Breast epithelium (tissue), 4 donors: Measurements from ENCODE around the gene ASB10. TPM values are rescaled to one million over a fixed set of nuclear protein-coding genes. Genes with fewer than 3 reads are reported as not detected.

Experiments used
- DNase-seq, 2 donors: peaks; one replicate each; pipeline ENCODE4 v3.0.0-alpha.2; 2019; ENCODE audit warnings: low spot score in 2 of 2
- H3K27ac ChIP-seq, 2 donors: fragments of 200-600 bp; sonication (generic) in 1 of 2; one replicate each; pipeline ENCODE4 v1.5.1; 2016 to 2019; ENCODE audit warnings: mild to moderate bottlenecking in 1 of 2
- H3K27me3 ChIP-seq, 2 donors: fragments of 200-600 bp; sonication (generic) in 1 of 2; one replicate each; pipeline versions ENCODE4 v1.5.1 to v1.6.0; 2017 to 2019; ENCODE audit warnings: control low read depth in 1 of 2, mild to moderate bottlenecking in 1 of 2
- H3K36me3 ChIP-seq: fragments of 200-600 bp; one replicate; pipeline ENCODE4 v1.5.1; 2019
- H3K4me1 ChIP-seq, 2 donors: fragments of 200-600 bp; sonication (generic); one replicate each; pipeline ENCODE4 v1.5.1; 2016 to 2019; ENCODE audit warnings: control low read depth in 1 of 2
- H3K4me3 ChIP-seq, 3 donors: fragments of 200-600 bp; sonication (generic); 1 replicate in 2 of 3; 2 replicates in 1 of 3; pipeline ENCODE4 v1.5.1; 2016 to 2019; ENCODE audit warnings: mild to moderate bottlenecking in 3 of 3, moderate library complexity in 2 of 3
- H3K9me3 ChIP-seq, 2 donors: fragments of 200-600 bp; sonication (generic) in 1 of 2; one replicate each; pipeline ENCODE4 v1.5.1; 2016 to 2019; ENCODE audit warnings: control low read depth in 1 of 2
- CTCF ChIP-seq, 3 donors: fragments of 450-650 bp; IDR thresholded peaks; one replicate each; pipeline ENCODE4 v1.5.1; 2016 to 2017; ENCODE audit warnings: antibody characterized with exemption in 3 of 3, mild to moderate bottlenecking in 3 of 3, moderate library complexity in 3 of 3
- POLR2A ChIP-seq: fragments of 450-650 bp; IDR thresholded peaks from one replicate; pipeline ENCODE4 v1.6.1; 2016; ENCODE audit warnings: antibody characterized with exemption, mild to moderate bottlenecking, moderate library complexity
- POLR2AphosphoS5 ChIP-seq, 3 donors: sonication (generic); formaldehyde crosslinking; IDR thresholded peaks; one replicate each; pipeline ENCODE4 v1.6.1; 2017; ENCODE audit warnings: antibody characterized with exemption in 3 of 3
- intact Hi-C: fragments of 100-400 bp; cut with DNase I; formaldehyde crosslinking; loops from one replicate; pipeline ENCODE4 v1.15.1; 2023; ENCODE audit warnings: low total_unique reads
- total RNA-seq, 3 donors: library from RNA; depleted of rRNA; stranded (reverse); fragments of >200 nt; gene quantifications; one replicate each; pipeline ENCODE4 v1.1.0, GENCODE V29; 2016

The ASB10 gene
- total RNA-seq, 3 donors from 2014 or later, result not detected

DNA sequence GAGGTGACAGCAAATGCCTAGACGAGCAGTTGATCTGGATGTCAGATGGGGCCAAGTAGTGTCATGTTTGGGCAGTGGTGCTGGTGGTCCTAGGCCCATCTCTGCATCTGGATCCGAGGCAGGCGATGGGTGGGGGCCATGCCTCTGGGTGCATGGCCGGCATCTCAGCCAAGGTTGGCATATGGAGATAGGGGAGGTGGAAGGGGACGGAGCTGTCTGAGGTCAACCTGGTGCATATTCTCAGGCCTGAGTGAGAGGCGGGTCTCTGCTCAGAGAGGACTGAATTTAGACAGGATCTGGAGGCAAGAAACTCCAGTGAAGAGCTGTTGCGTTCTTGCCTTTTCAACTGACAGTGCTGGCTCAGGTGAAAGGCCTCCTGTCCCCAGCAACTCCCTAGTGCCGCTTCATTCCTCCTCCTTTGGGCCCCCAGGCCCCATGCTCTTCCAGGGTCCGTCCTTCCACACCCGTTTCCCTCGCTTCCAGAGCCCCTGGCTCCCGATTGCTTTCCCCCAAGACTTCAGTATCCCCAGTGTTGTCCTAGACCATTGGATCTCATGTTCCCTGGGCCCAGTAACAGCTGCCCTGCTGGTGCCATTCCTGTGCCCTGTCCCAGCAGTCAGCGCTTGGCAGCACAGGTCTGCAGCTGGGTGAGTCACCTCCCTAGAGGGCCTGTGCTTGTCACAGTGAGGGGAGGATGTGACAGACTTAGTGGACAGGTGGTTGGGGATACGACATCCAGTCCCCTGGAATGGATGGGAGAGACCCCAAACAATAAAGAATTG lies 52.1 kb downstream of the ASB10 start:
- no peak overlapping the region for H3K27ac ChIP-seq
- no peak for DNase-seq
- no peak for TF ChIP-seq POLR2A
- TF ChIP-seq CTCF (IDR thresholded peaks at IDR 0.05), result no peak
- TF ChIP-seq POLR2AphosphoS5 (IDR thresholded peaks at IDR 0.05), result no peak
- no peaks in the 10 kb centered on the region for H3K4me1 ChIP-seq
- no peak overlapping the region for H3K4me3 ChIP-seq
- no peaks in the 10 kb centered on the region for H3K9me3 ChIP-seq
- intact Hi-C loops, result no loop called here
- H3K36me3 ChIP-seq, result peaks cover 7% of the 10 kb centered on the region
- no peaks in the 10 kb centered on the region for H3K27me3 ChIP-seq

- H3K9me3 ChIP-seq, result no peaks in the 10 kb centered on the region
- no peaks in the 10 kb centered on the region for H3K4me1 ChIP-seq
- no peak overlapping the region for H3K4me3 ChIP-seq
- no peak for DNase-seq
- peaks cover 7% of the 10 kb centered on the region for H3K36me3 ChIP-seq
- intact Hi-C loops, result no loop called here
- no peaks in the 10 kb centered on the region for H3K27me3 ChIP-seq
- H3K27ac ChIP-seq, result no peak overlapping the region
- no peak for TF ChIP-seq POLR2AphosphoS5 (IDR thresholded peaks at IDR 0.05)
- TF ChIP-seq POLR2A, result no peak
- TF ChIP-seq CTCF (IDR thresholded peaks at IDR 0.05), result no peak
Observed at GRCh38 chr7:151133986-151134742, 52.9 kb downstream of the ASB10 start.

DNA sequence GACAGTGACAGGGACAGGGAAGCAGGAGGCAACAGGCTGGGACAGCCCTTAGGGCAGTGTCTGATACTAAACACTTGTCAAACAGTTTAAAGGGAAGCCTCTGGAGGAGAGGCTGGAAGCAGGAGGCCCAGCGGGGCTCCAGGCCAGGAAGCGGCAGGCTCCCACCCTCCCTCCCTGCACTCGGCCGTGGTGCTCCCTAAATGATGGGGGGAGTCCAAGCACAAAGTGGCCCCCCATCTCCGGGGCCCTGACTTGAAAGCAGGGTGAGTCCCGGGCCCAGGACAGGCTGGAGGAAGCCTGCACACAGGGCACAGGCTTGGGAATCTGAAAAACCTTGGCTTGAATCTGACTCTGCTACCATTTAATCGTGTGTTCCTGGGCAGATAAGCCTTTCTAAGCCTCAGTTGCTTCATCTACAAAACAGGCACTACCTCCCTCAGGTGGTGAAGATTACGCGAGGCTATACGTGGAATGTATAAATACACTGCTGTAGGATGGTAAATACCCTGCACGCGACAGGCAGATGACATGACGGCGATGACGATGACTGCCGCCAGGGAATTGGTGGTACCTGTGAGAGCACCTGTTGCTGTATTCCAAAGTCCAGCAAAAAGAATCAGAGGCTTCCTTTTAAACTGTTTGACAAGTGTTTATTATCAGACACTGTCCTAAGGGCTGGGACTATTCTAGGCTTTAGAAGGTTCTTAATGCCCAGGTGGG lies 53.6 kb downstream of the ASB10 start:
- H3K27ac ChIP-seq, result no peak overlapping the region
- H3K36me3 ChIP-seq, result peaks cover 7% of the 10 kb centered on the region
- no peaks in the 10 kb centered on the region for H3K27me3 ChIP-seq
- TF ChIP-seq POLR2AphosphoS5 (IDR thresholded peaks at IDR 0.05) (no peak), POLR2A (no peak), CTCF (IDR thresholded peaks at IDR 0.05) (no peak)
- intact Hi-C loops, result no loop called here
- no peaks in the 10 kb centered on the region for H3K9me3 ChIP-seq
- no peak overlapping the region for H3K4me3 ChIP-seq
- DNase-seq, result no peak
- no peaks in the 10 kb centered on the region for H3K4me1 ChIP-seq

- Histone ChIP-seq H3K4me3 (no peak overlapping the region), H3K4me1 (no peaks in the 10 kb centered on the region), H3K36me3 (peaks cover 7% of the 10 kb centered on the region), H3K9me3 (no peaks in the 10 kb centered on the region), H3K27ac (no peak overlapping the region), H3K27me3 (no peaks in the 10 kb centered on the region)
- TF ChIP-seq POLR2AphosphoS5 (IDR thresholded peaks at IDR 0.05) (no peak), POLR2A (no peak), CTCF (IDR thresholded peaks at IDR 0.05) (no peak)
- no peak for DNase-seq
- intact Hi-C loops, result loop anchor here (1.0 kb wide), 1 partner anchor 50 kb away; no protein-coding TSS in a partner anchor
Observed at GRCh38 chr7:151132461-151133205, 54.4 kb downstream of the ASB10 start.
